ENCODE data around the gene CHST8.

CHST8 gene

DNA sequence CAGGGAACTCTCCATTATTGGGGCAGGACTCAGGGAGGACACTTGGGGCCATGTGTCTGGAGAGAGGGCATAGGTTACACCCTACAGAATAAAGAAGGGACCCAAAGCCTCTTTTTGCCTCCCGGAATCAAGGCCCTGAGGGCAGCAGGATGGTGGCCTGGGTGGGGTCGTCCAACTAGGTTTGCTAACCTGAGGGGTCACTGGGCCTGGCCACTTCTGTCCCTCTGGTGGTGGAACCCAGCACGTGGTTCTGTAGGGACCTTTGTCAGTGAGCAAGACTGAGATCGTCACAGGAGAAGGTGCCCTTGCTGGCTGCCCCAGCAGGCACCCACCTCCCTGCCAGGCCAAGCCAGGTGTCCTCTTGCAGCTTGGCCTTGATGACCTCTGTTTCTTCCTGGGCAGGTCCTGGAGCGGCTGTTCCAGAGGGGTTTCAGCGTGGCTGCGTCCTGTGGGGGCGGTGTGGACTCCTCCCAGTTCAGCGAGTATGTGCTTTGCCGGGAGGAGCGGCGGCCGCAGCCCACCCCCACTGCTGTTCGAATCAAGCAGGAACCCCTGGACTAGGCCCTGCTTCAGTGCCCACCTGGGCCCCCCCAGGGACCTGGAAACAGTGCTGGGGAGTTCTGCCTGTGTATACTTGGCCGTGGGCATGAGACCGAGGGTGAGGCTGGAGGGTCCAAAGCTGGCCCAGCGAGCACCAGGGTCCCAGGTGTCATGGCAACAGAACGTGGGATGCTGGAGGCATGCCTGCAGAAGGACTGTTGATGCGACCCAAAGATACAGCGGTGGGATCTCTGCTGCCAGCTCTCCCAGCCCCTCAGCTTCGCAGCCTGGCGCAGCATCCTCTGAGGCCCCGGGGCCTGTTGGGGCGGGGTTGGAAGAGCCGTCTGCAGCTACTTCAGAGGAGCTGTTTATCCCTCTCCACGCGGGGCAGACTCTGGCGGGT, 190.9 kb downstream of the CHST8 start:
- DNase-seq (ENCODE audit: extremely low read depth, insufficient read length), result no peak
- TF ChIP-seq, protein P1, sequence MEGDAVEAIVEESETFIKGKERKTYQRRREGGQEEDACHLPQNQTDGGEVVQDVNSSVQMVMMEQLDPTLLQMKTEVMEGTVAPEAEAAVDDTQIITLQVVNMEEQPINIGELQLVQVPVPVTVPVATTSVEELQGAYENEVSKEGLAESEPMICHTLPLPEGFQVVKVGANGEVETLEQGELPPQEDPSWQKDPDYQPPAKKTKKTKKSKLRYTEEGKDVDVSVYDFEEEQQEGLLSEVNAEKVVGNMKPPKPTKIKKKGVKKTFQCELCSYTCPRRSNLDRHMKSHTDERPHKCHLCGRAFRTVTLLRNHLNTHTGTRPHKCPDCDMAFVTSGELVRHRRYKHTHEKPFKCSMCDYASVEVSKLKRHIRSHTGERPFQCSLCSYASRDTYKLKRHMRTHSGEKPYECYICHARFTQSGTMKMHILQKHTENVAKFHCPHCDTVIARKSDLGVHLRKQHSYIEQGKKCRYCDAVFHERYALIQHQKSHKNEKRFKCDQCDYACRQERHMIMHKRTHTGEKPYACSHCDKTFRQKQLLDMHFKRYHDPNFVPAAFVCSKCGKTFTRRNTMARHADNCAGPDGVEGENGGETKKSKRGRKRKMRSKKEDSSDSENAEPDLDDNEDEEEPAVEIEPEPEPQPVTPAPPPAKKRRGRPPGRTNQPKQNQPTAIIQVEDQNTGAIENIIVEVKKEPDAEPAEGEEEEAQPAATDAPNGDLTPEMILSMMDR (IDR thresholded peaks at IDR 0.05; ENCODE audit: insufficient read depth, low read length, poor library complexity, severe bottlenecking), result no peak
- no peaks in the 10 kb centered on the region for H3K36me3 ChIP-seq (ENCODE audit: control insufficient read depth, insufficient read depth, low read length)
- H3K27me3 ChIP-seq (replicated peaks; ENCODE audit: control insufficient read depth, insufficient read depth, low read length), result no peaks in the 10 kb centered on the region
- no peak overlapping the region for H3K4me3 ChIP-seq (replicated peaks; ENCODE audit: low read depth, low read length)

GRCh38 chr19:33813391-33814101, 191.8 kb downstream of the CHST8 start:
- DNase-seq (ENCODE audit: extremely low read depth, insufficient read length), result no peak
- Histone ChIP-seq H3K36me3 (ENCODE audit: control insufficient read depth, insufficient read depth, low read length) (no peaks in the 10 kb centered on the region), H3K27me3 (replicated peaks; ENCODE audit: control insufficient read depth, insufficient read depth, low read length) (no peaks in the 10 kb centered on the region), H3K4me3 (replicated peaks; ENCODE audit: low read depth, low read length) (no peak overlapping the region)
- TF ChIP-seq, protein P1 (IDR thresholded peaks at IDR 0.05; ENCODE audit: insufficient read depth, low read length, poor library complexity, severe bottlenecking), result no peak

- H3K27me3 ChIP-seq (replicated peaks; ENCODE audit: control insufficient read depth, insufficient read depth, low read length), result no peaks in the 10 kb centered on the region
- H3K36me3 ChIP-seq (ENCODE audit: control insufficient read depth, insufficient read depth, low read length), result no peaks in the 10 kb centered on the region
- DNase-seq (ENCODE audit: extremely low read depth, insufficient read length), result no peak
- no peak overlapping the region for H3K4me3 ChIP-seq (replicated peaks; ENCODE audit: low read depth, low read length)
- TF ChIP-seq, protein P1 (IDR thresholded peaks at IDR 0.05; ENCODE audit: insufficient read depth, low read length, poor library complexity, severe bottlenecking), result no peak
These were observed 192.7 kb downstream of the CHST8 start for GRCh38 chr19:33814181-33815165.

DNA sequence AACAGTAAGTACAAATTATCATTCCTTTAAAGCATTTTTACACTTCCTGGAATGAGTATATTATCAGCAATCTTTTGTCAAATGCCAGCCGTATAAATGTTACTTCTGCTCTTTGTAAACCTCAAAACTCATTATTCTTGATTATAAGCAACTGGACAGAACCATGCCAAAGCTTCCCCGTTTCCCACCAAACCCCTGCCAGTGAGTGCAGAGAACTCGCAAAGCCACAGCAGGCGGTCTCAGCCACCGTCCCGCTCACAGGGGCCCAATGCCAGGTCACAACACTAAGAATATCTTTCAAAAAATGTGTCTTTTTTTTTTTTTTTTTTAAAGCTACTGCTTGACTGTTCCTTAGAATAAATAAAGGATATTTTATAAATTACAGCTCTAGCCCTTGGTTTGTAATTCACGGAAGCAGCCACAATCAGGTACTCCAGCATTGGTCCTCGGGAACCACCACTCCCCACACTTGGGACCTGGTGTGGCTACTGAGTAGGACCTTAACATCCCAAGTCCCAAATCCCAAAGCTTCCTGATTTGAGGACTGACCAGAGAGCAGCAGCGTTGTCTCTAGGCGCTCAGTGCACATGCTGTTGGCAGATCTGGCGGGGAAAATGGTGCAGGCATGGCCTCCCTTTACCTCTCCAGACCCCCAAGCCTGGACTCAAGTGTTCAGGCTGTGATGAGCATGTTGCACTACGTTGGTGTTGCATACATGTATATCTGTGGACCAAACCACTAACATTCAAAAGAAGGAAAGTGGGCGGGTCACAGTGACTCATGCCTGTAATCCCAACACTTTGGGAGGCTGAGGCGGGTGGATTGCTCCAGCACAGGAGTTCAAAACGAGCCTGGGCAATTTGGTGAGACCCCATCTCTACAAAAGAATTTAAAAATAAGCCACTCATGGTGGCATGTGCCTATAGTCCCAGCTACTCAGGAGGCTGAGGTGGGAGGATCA, 193.9 kb downstream of the CHST8 start:
- Histone ChIP-seq H3K27me3 (replicated peaks; ENCODE audit: control insufficient read depth, insufficient read depth, low read length) (no peaks in the 10 kb centered on the region), H3K4me3 (replicated peaks; ENCODE audit: low read depth, low read length) (no peak overlapping the region), H3K36me3 (ENCODE audit: control insufficient read depth, insufficient read depth, low read length) (no peaks in the 10 kb centered on the region)
- no peak for DNase-seq (ENCODE audit: extremely low read depth, insufficient read length)
- TF ChIP-seq, protein P1 (IDR thresholded peaks at IDR 0.05; ENCODE audit: insufficient read depth, low read length, poor library complexity, severe bottlenecking), result no peak

Data from GM06990 (cell line).